MCF 10A (cell line): ENCODE results near the gene NUP214. TPM values are rescaled to one million over a fixed set of nuclear protein-coding genes. Genes with fewer than 3 reads are reported as not detected.

Experiments
- BruUV-seq: library from RNA; stranded (reverse); fragments of 400-500 nt; replicated peaks from 2 replicates; lab custom pipeline; 2021; lab: Mats Ljungman, UMichigan
- CTCF ChIA-PET: fragments of 300-600 bp; sonication (Branson Sonifier 250); formaldehyde crosslinking; extraction: SDS; loops from one replicate; lab custom pipeline; 2021; ENCODE audit warnings: antibody characterized with exemption, inconsistent platforms; lab: Yijun Ruan, JAX
- POLR2A ChIA-PET: fragments of 300-600, 350-650 bp; sonication (Branson Sonifier 250); formaldehyde crosslinking; extraction: SDS; loops from one replicate; lab custom pipeline; 2020; ENCODE audit warnings: antibody characterized with exemption, inconsistent platforms; lab: Yijun Ruan, JAX
- DNase-seq: peaks from one replicate; pipeline ENCODE4 v3.0.0-alpha.2; 2018; ENCODE audit not compliant: unreplicated experiment
- H3K27ac Mint-ChIP-seq: one replicate; pipeline ENCODE4 v1.8.0; 2022; ENCODE audit warnings: mild to moderate bottlenecking, low read depth, mixed read lengths; ENCODE audit not compliant: unreplicated experiment
- H3K27me3 Mint-ChIP-seq: one replicate; pipeline ENCODE4 v1.8.0; 2022; ENCODE audit warnings: mixed read lengths; ENCODE audit not compliant: insufficient read depth, unreplicated experiment
- H3K36me3 Mint-ChIP-seq: one replicate; pipeline ENCODE4 v1.8.0; 2022; ENCODE audit warnings: mild to moderate bottlenecking, moderate library complexity, mixed read lengths; ENCODE audit not compliant: insufficient read depth, unreplicated experiment
- H3K4me1 Mint-ChIP-seq: one replicate; pipeline ENCODE4 v1.8.0; 2022; ENCODE audit warnings: mixed read lengths; ENCODE audit not compliant: insufficient read depth, unreplicated experiment
- H3K4me3 Mint-ChIP-seq: one replicate; pipeline ENCODE4 v1.8.0; 2022; ENCODE audit warnings: mild to moderate bottlenecking, moderate library complexity, mixed read lengths; ENCODE audit not compliant: unreplicated experiment
- H3K9me3 Mint-ChIP-seq: one replicate; pipeline ENCODE4 v1.8.0; 2022; ENCODE audit warnings: mixed read lengths; ENCODE audit not compliant: unreplicated experiment
- CTCF ChIP-seq: fragments of 200-600 bp; IDR thresholded peaks from one replicate; pipeline ENCODE4 v1.8.0; 2022; ENCODE audit warnings: antibody characterized with exemption, mild to moderate bottlenecking; ENCODE audit not compliant: unreplicated experiment
- intact Hi-C: fragments of 100-400 bp; cut with micrococcal nuclease; formaldehyde crosslinking; loops from 2 replicates; pipeline ENCODE4 v1.14.1; 2022
- total RNA-seq: library from RNA; stranded (reverse); gene quantifications from 2 replicates; pipeline ENCODE4 v1.2.3, GENCODE V29; 2022

NUP214 gene
- total RNA-seq, 1 experiment from 2014 or later = 41.8 TPM

- intact Hi-C loops = no loop called here
- no peak overlapping the region for H3K27ac Mint-ChIP-seq
- H3K36me3 Mint-ChIP-seq = peaks cover 33% of the 10 kb centered on the region
- no peak for TF ChIP-seq CTCF
- ChIA-PET POLR2A (no interaction called here), CTCF (interaction anchor here (0.5 to 0.8 kb wide), 3 partner anchors 16 to 77 kb away, joined by 3 read pairs; no protein-coding TSS in a partner anchor)
- DNase-seq = no peak
- no peak overlapping the region for H3K4me3 Mint-ChIP-seq
- no peaks in the 10 kb centered on the region for H3K27me3 Mint-ChIP-seq
- H3K4me1 Mint-ChIP-seq = no peaks in the 10 kb centered on the region
- H3K9me3 Mint-ChIP-seq = no peaks in the 10 kb centered on the region
- no TSS peak for BruUV-seq
Observed at GRCh38 chr9:131235480-131235851, 110.1 kb downstream of the NUP214 start.

- Mint-ChIP-seq H3K9me3 (no peaks in the 10 kb centered on the region), H3K4me3 (no peak overlapping the region), H3K27ac (no peak overlapping the region), H3K4me1 (no peaks in the 10 kb centered on the region), H3K27me3 (no peaks in the 10 kb centered on the region), H3K36me3 (peaks cover 26% of the 10 kb centered on the region)
- CTCF ChIA-PET = interaction anchor here (0.5 kb wide), 1 partner anchor 17 kb away, joined by 3 read pairs; no protein-coding TSS in a partner anchor
- BruUV-seq = no TSS peak
- POLR2A ChIA-PET = no interaction called here
- DNase-seq = no peak
- no peak for TF ChIP-seq CTCF
- intact Hi-C loops = no loop called here
Observed at GRCh38 chr9:131236161-131236560, 110.8 kb downstream of the NUP214 start.

GRCh38 chr9:131236761-131237160 lies 111.4 kb downstream of the NUP214 start:
- peaks cover 20% of the 10 kb centered on the region for H3K36me3 Mint-ChIP-seq
- BruUV-seq = no TSS peak
- ChIA-PET CTCF (no interaction called here), POLR2A (no interaction called here)
- no peaks in the 10 kb centered on the region for H3K9me3 Mint-ChIP-seq
- no peak overlapping the region for H3K4me3 Mint-ChIP-seq
- DNase-seq = no peak
- no peak overlapping the region for H3K27ac Mint-ChIP-seq
- no peaks in the 10 kb centered on the region for H3K4me1 Mint-ChIP-seq
- intact Hi-C loops = no loop called here
- no peaks in the 10 kb centered on the region for H3K27me3 Mint-ChIP-seq
- TF ChIP-seq CTCF = no peak

- intact Hi-C loops = no loop called here
- no peaks in the 10 kb centered on the region for H3K4me1 Mint-ChIP-seq
- H3K9me3 Mint-ChIP-seq = no peaks in the 10 kb centered on the region
- BruUV-seq = no TSS peak
- no peak for DNase-seq
- ChIA-PET CTCF (no interaction called here), POLR2A (no interaction called here)
- no peak overlapping the region for H3K27ac Mint-ChIP-seq
- no peak overlapping the region for H3K4me3 Mint-ChIP-seq
- no peaks in the 10 kb centered on the region for H3K27me3 Mint-ChIP-seq
- peaks cover 14% of the 10 kb centered on the region for H3K36me3 Mint-ChIP-seq
- no peak for TF ChIP-seq CTCF
Observed at GRCh38 chr9:131237291-131237690, 111.9 kb downstream of the NUP214 start.
